ENCODE measurements around the gene LBHD2.

The LBHD2 gene

DNA sequence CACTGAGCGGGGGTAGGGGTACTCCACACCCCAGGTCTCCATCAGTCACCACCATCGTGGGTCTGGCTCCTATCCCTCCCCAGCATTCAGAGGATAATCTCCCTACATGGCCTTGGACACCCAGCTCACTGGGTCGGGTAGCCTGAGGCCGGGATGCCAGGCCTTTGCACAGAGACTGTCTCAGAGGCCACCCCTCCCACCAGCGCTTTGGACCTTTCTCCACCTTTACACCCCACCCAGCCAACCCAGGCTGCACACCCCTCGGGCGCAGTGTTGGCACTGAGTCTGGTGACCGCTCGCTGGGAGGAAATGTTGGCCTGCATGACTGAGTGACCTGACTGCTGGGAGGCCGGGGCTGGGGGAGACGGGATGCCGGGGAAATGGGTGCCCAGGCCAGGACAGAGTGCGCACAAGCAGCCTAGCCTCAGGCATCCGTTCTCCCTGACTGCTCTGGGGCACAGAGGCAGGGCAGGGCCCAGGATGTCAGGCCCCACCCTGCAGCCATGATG is 10.6 kb upstream of the LBHD2 start:
- Histone ChIP-seq H3K27ac (replicated peaks) (no peak overlapping the region), H3K27me3 (ENCODE audit: insufficient read depth, poor library complexity, severe bottlenecking) (peaks cover 10% of the 10 kb centered on the region)
- TF ChIP-seq, protein P1, sequence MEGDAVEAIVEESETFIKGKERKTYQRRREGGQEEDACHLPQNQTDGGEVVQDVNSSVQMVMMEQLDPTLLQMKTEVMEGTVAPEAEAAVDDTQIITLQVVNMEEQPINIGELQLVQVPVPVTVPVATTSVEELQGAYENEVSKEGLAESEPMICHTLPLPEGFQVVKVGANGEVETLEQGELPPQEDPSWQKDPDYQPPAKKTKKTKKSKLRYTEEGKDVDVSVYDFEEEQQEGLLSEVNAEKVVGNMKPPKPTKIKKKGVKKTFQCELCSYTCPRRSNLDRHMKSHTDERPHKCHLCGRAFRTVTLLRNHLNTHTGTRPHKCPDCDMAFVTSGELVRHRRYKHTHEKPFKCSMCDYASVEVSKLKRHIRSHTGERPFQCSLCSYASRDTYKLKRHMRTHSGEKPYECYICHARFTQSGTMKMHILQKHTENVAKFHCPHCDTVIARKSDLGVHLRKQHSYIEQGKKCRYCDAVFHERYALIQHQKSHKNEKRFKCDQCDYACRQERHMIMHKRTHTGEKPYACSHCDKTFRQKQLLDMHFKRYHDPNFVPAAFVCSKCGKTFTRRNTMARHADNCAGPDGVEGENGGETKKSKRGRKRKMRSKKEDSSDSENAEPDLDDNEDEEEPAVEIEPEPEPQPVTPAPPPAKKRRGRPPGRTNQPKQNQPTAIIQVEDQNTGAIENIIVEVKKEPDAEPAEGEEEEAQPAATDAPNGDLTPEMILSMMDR (IDR thresholded peaks at IDR 0.05; ENCODE audit: insufficient read depth, low read length): no peak
- no peak for TF ChIP-seq SPI1 (IDR thresholded peaks at IDR 0.05; ENCODE audit: borderline replicate concordance, low read depth)
- TF ChIP-seq GABPA (IDR thresholded peaks at IDR 0.05; ENCODE audit: low read depth): no peak
- TF ChIP-seq REST (IDR thresholded peaks at IDR 0.05; ENCODE audit: insufficient replicate concordance, low read depth): no peak
- no peak for TF ChIP-seq POLR2AphosphoS5 (IDR thresholded peaks at IDR 0.05; ENCODE audit: low read depth)

DNA sequence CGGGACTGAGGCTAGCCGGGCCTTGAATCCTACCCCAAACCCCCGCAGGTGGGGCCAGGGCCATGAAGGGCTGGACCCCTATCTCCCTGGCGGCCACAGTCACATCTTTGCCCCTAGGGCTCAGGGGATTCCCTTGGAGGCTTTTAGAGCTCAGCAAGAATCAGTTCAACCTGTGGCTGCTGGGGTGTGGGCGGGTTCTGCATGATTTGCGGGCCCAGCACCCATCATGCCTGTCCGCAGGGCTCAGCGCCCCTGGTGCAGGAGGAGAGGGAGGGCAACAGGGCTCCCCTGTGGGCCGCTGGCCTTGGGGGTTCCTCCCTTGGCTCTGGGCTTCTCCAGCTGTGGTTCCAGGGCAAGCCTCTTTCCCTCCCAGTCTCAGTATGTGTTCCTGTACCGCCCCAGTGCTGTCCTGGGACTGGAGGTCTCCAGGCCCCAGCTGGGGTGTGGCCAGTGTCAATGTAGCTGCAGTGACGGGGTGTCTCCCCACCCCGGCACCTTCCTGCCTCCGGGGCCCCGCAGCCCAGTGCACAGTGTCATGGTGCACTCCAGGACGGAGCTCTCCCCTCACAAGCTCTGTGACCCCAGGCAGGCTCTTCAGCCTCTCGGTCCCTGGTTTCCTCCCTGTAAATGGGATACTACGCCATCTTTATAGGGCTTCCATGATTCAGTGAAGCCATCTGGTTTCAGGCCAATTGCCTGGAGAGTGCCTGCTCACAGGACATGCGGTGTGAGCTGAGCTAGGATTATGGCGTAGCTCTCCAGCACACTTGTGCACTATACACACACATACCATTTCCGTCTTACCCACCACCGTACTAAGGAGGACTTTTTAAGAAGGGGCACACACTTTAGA is 9.9 kb upstream of the LBHD2 start:
- TF ChIP-seq REST (IDR thresholded peaks at IDR 0.05; ENCODE audit: insufficient replicate concordance, low read depth): no peak
- no peak for TF ChIP-seq GABPA (IDR thresholded peaks at IDR 0.05; ENCODE audit: low read depth)
- TF ChIP-seq SPI1 (IDR thresholded peaks at IDR 0.05; ENCODE audit: borderline replicate concordance, low read depth): no peak
- TF ChIP-seq POLR2AphosphoS5 (IDR thresholded peaks at IDR 0.05; ENCODE audit: low read depth): no peak
- TF ChIP-seq, protein P1 (IDR thresholded peaks at IDR 0.05; ENCODE audit: insufficient read depth, low read length): no peak
- DNase-seq (ENCODE audit: low read depth in 1 of 2, low spot score in 1 of 2): no peak
- no peak overlapping the region for H3K27ac ChIP-seq (replicated peaks)
- H3K27me3 ChIP-seq (ENCODE audit: insufficient read depth, poor library complexity, severe bottlenecking): peaks cover 10% of the 10 kb centered on the region
- H3K4me3 ChIP-seq (replicated peaks; ENCODE audit: insufficient read depth, low read length): no peak overlapping the region

More for the DNA sequence above, 10.6 kb upstream of the LBHD2 start:
- DNase-seq (ENCODE audit: low read depth in 1 of 2, low spot score in 1 of 2): no peak
- no peak overlapping the region for H3K4me3 ChIP-seq (replicated peaks; ENCODE audit: insufficient read depth, low read length)

DNA sequence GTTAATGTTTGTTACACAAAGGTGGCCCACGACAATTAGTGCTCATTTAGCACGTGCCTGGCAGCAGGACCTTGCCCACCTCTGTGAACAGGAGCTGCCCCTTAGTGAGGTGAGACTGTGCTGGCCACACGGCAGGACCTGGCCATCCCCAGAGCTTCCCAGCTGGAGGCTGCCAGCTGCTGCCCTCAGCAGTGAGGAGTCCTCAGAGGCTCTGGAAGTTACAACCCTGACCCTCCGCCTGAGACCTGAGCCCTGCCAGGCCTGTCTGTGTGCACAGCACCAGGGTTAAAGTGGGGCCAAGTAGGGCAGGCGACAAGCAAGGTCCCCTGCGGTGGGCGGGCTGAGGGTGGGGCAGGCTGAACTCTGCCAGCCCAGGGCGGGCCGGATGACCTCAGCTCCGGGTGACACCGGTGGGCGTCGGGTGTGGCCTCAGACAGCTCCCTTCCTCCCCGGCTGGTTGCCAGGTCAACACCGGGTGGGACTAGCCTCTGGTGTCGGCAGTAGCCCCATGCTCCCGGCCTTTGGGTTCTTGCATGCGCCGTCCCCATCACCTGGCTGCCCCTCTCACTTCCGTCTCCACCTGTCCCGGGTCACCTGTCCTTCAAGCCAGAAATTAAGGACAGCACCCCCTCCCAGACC is 9.2 kb upstream of the LBHD2 start:
- Histone ChIP-seq H3K4me3 (replicated peaks; ENCODE audit: insufficient read depth, low read length) (no peak overlapping the region), H3K27me3 (ENCODE audit: insufficient read depth, poor library complexity, severe bottlenecking) (peaks cover 10% of the 10 kb centered on the region), H3K27ac (replicated peaks) (no peak overlapping the region)
- no peak for TF ChIP-seq GABPA (IDR thresholded peaks at IDR 0.05; ENCODE audit: low read depth)
- TF ChIP-seq POLR2AphosphoS5 (IDR thresholded peaks at IDR 0.05; ENCODE audit: low read depth): no peak
- TF ChIP-seq, protein P1 (IDR thresholded peaks at IDR 0.05; ENCODE audit: insufficient read depth, low read length): no peak
- TF ChIP-seq SPI1 (IDR thresholded peaks at IDR 0.05; ENCODE audit: borderline replicate concordance, low read depth): no peak
- no peak for TF ChIP-seq REST (IDR thresholded peaks at IDR 0.05; ENCODE audit: insufficient replicate concordance, low read depth)
- DNase-seq (ENCODE audit: low read depth in 1 of 2, low spot score in 1 of 2): no peak

All from HL-60 (cell line).